ENCODE measurements around the gene NRXN3.
"Not testable (repeated sequence)": the region's sequence is repeated elsewhere in the genome, so short reads cannot be mapped to it uniquely, and the experiment has no call there.

Gene NRXN3

GRCh38 chr14:78443834-78444233 is 273.7 kb downstream of the NRXN3 start:
- DNase-seq, result no peak
- in situ Hi-C loops (cut with MboI; ENCODE audit: low pct_unique_long_range_greater_than_20kb, low sequenced_read_pairs), result no loop called here

GRCh38 chr14:78445275-78445674 is 275.1 kb downstream of the NRXN3 start:
- in situ Hi-C loops (cut with MboI; ENCODE audit: low pct_unique_long_range_greater_than_20kb, low sequenced_read_pairs), result no loop called here
- no peak for DNase-seq

GRCh38 chr14:78446807-78447206 is 276.6 kb downstream of the NRXN3 start:
- in situ Hi-C loops (cut with MboI; ENCODE audit: low pct_unique_long_range_greater_than_20kb, low sequenced_read_pairs), result no loop called here
- DNase-seq, result no peak

- in situ Hi-C loops (cut with MboI; ENCODE audit: low pct_unique_long_range_greater_than_20kb, low sequenced_read_pairs), result no loop called here
- peak; percentile 59 for DNase-seq
Observed at GRCh38 chr14:78448164-78449094, 278.3 kb downstream of the NRXN3 start.

- no peak for DNase-seq
- in situ Hi-C loops (cut with MboI; ENCODE audit: low pct_unique_long_range_greater_than_20kb, low sequenced_read_pairs), result no loop called here
Observed at GRCh38 chr14:78450669-78451318, 280.6 kb downstream of the NRXN3 start.

- DNase-seq, result no peak
- in situ Hi-C loops (cut with MboI; ENCODE audit: low pct_unique_long_range_greater_than_20kb, low sequenced_read_pairs), result no loop called here
Observed at GRCh38 chr14:78451319-78451695, 281.1 kb downstream of the NRXN3 start.

GRCh38 chr14:78455896-78456435 is 285.8 kb downstream of the NRXN3 start:
- in situ Hi-C loops (cut with MboI; ENCODE audit: low pct_unique_long_range_greater_than_20kb, low sequenced_read_pairs), result no loop called here
- no peak for DNase-seq

- no peak for DNase-seq
- in situ Hi-C loops (cut with MboI; ENCODE audit: low pct_unique_long_range_greater_than_20kb, low sequenced_read_pairs), result no loop called here
Observed at GRCh38 chr14:78469947-78470346, 299.8 kb downstream of the NRXN3 start.

GRCh38 chr14:78479127-78479780 is 309.1 kb downstream of the NRXN3 start:
- in situ Hi-C loops (cut with MboI; ENCODE audit: low pct_unique_long_range_greater_than_20kb, low sequenced_read_pairs), result no loop called here
- no peak for DNase-seq

- no peak for DNase-seq
- in situ Hi-C loops (cut with MboI; ENCODE audit: low pct_unique_long_range_greater_than_20kb, low sequenced_read_pairs), result no loop called here
Observed at GRCh38 chr14:78484028-78484427, 313.9 kb downstream of the NRXN3 start.

GRCh38 chr14:78486081-78486480 is 315.9 kb downstream of the NRXN3 start:
- in situ Hi-C loops (cut with MboI; ENCODE audit: low pct_unique_long_range_greater_than_20kb, low sequenced_read_pairs), result no loop called here
- DNase-seq, result no peak

- no peak for DNase-seq
- in situ Hi-C loops (cut with MboI; ENCODE audit: low pct_unique_long_range_greater_than_20kb, low sequenced_read_pairs), result no loop called here
Observed at GRCh38 chr14:78486621-78487020, 316.4 kb downstream of the NRXN3 start.

- in situ Hi-C loops (cut with MboI; ENCODE audit: low pct_unique_long_range_greater_than_20kb, low sequenced_read_pairs); DNase-seq: not testable (repeated sequence)
Observed at GRCh38 chr14:78487573-78487972, 317.4 kb downstream of the NRXN3 start.

- in situ Hi-C loops (cut with MboI; ENCODE audit: low pct_unique_long_range_greater_than_20kb, low sequenced_read_pairs), result no loop called here
- no peak for DNase-seq
Observed at GRCh38 chr14:78488938-78489337, 318.8 kb downstream of the NRXN3 start.

- DNase-seq, result no peak
- in situ Hi-C loops (cut with MboI; ENCODE audit: low pct_unique_long_range_greater_than_20kb, low sequenced_read_pairs), result no loop called here
Observed at GRCh38 chr14:78491048-78491447, 320.9 kb downstream of the NRXN3 start.

GRCh38 chr14:78498062-78498595 is 328.0 kb downstream of the NRXN3 start:
- no peak for DNase-seq

GRCh38 chr14:78501909-78502308 is 331.7 kb downstream of the NRXN3 start:
- in situ Hi-C loops (cut with MboI; ENCODE audit: low pct_unique_long_range_greater_than_20kb, low sequenced_read_pairs), result no loop called here
- DNase-seq, result no peak

More at GRCh38 chr14:78498062-78498595, 328.0 kb downstream of the NRXN3 start:
- in situ Hi-C loops (cut with MboI; ENCODE audit: low pct_unique_long_range_greater_than_20kb, low sequenced_read_pairs), result no loop called here

- in situ Hi-C loops (cut with MboI; ENCODE audit: low pct_unique_long_range_greater_than_20kb, low sequenced_read_pairs), result no loop called here
Observed at GRCh38 chr14:78508023-78508422, 337.9 kb downstream of the NRXN3 start.

GRCh38 chr14:78509516-78509915 is 339.3 kb downstream of the NRXN3 start:
- in situ Hi-C loops (cut with MboI; ENCODE audit: low pct_unique_long_range_greater_than_20kb, low sequenced_read_pairs), result no loop called here
- no peak for DNase-seq

More at GRCh38 chr14:78508023-78508422, 337.9 kb downstream of the NRXN3 start:
- no peak for DNase-seq
